Hematopoietic multipotent progenitor cell treated with erythropoietin and hydrocortisone succinate and interleukin-3 and kit ligand, for 8 days (in vitro differentiated cells): ENCODE measurements around the gene GPR137.

Source experiments
- DNase-seq: peaks from one replicate; pipeline ENCODE4 v3.0.0-alpha.2; 2015

The GPR137 gene

GRCh38 chr11:64264371-64264852, 21.2 kb upstream of the GPR137 start:
- DNase-seq: no peak

- no peak for DNase-seq
Observed at GRCh38 chr11:64265176-64266160, 20.2 kb upstream of the GPR137 start.

- DNase-seq: no peak
Observed at GRCh38 chr11:64266339-64266738, 19.3 kb upstream of the GPR137 start.

GRCh38 chr11:64267207-64267945, 18.3 kb upstream of the GPR137 start:
- DNase-seq: no peak

GRCh38 chr11:64268025-64268892, 17.4 kb upstream of the GPR137 start:
- DNase-seq: peak; percentile 72

- peak; percentile 51 for DNase-seq
Observed at GRCh38 chr11:64268893-64269539, 16.6 kb upstream of the GPR137 start.

GRCh38 chr11:64269540-64270220, 16.0 kb upstream of the GPR137 start:
- DNase-seq: peak; percentile 100

GRCh38 chr11:64275031-64275800, 10.4 kb upstream of the GPR137 start:
- DNase-seq: no peak

- DNase-seq: no peak
Observed at GRCh38 chr11:64275841-64276240, 9.8 kb upstream of the GPR137 start.

GRCh38 chr11:64276653-64277431, 8.8 kb upstream of the GPR137 start:
- peak; percentile 73 for DNase-seq

- DNase-seq: no peak
Observed at GRCh38 chr11:64278576-64279190, 7.0 kb upstream of the GPR137 start.

- DNase-seq: no peak
Observed at GRCh38 chr11:64281957-64282770, 3.5 kb upstream of the GPR137 start.

GRCh38 chr11:64283092-64283491, 2.6 kb upstream of the GPR137 start:
- DNase-seq: no peak

- DNase-seq: peak; percentile 94
Observed at GRCh38 chr11:64284048-64284961, 1.3 kb upstream of the GPR137 start, which contains the start of gene BAD. TSS of gene BAD (minus strand) at chr11:64284665. CDS start at chr11:64284368, 297 bp downstream.

GRCh38 chr11:64285885-64286800, 495 bp downstream of the GPR137 start:
- peak; percentile 61 for DNase-seq

GRCh38 chr11:64286801-64287159, 1.1 kb downstream of the GPR137 start:
- no peak for DNase-seq
